GM18861 (cell line): ENCODE data around the gene PIGS.
A peak's percentile ranks its signal among the peaks of the same experiment; 100 is the strongest.
"Not testable (repeated sequence)": the region's sequence is repeated elsewhere in the genome, so short reads cannot be mapped to it uniquely, and the experiment has no call there.

Source experiments
- ATAC-seq: cut with Tn5 transposase; IDR thresholded peaks from one replicate; pipeline ENCODE4 v1.9.1; 2021; ENCODE audit not compliant: unreplicated experiment

PIGS gene

DNA sequence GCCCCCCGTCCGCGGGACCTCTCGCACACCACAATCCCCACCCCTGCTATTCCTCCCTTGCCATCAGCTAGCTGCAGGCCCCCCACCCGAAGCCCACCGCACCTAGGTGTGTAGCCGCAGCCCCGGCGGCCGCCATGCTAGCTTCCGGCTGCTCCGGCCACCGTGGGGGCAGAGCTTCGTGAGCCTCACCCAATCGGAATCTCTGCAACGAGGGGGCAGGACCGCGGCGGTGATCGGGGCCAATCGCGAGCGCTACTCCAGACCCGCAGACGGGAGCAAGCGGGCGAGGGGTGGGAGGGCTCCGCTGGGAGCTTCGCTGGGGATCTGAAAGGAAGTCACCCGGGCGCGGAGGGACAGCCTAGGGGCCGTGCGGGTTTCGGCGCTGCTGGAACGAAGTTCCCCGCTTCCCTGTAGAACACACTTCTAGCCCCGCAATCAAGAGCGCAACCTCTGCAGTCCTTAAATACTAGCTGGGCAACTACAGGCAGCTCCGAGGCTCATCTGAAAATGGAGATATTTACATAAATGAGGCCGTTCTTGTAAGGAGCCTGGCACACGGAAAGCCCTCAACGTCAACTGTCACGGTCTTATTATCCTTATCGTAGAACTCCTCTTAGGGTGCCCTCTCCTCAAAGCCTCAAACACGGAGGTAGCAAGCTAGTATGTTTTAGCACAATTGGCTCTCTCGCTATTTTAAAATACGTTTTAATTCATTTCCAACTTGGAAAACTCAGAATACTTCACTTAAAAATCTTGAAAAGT is at the start of gene PIGS:
PIGS (minus strand) TSS at position 164 of the 762 bp plus-strand sequence; CDS start at position 136, 28 bp downstream.
- peak; percentile 54 for ATAC-seq

DNA sequence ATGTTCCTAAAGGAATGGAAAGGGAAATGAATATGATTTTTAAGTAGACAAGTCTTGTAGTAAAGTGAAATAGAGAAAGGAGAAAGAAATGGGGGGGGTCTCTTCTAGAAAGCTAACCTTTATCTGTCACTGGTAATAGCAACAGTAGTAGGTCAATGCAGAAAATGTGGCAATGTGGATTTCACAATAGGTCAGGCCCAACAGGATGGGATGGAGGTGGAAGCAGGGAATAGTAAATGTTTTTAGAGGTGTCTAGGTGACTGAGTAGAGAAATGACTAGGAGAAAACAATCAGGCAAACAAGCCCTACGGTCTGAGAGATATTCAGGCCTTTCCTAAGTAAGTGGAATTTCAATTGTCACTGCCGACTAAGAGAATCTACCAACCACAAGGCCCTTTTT is 48.7 kb upstream of the PIGS start:
- no peak for ATAC-seq

DNA sequence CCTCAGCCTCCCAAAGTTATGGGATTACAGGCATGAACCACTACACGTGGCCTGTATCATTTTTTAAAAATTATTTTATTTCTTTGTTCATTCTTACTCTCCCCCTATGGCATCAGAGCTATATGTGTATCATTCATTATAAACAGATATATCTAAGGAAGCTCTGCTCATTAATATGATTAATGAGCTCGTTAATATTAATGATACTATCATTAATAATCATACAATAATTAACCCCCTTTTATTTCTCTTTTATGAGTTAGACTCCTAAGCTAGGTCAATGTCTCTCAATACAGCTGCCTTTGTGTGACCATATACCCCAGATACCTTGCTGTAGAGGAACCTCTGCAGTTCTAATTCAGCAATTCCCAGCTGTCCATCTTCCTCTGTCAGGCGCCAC is 47.1 kb upstream of the PIGS start:
- ATAC-seq, result no peak

DNA sequence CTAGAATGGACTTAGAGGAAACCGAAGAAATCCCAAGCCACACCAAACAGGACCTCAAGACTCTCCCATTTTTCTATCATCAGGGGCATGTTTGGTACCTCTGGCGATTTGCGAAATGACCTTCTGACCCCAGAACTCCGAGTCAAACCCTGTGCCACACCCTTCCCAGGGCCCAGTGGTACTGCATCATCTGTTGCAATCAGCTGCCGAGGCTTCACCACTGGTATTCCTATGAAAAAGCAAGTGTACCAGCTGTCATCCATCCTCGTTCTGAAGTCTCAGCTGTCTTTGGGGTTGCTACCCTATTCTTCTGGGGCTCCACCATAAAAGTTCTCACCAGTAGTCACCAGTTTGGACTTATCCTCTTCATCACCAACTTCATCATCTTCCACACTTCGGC is 45.0 kb upstream of the PIGS start:
- no peak for ATAC-seq

DNA sequence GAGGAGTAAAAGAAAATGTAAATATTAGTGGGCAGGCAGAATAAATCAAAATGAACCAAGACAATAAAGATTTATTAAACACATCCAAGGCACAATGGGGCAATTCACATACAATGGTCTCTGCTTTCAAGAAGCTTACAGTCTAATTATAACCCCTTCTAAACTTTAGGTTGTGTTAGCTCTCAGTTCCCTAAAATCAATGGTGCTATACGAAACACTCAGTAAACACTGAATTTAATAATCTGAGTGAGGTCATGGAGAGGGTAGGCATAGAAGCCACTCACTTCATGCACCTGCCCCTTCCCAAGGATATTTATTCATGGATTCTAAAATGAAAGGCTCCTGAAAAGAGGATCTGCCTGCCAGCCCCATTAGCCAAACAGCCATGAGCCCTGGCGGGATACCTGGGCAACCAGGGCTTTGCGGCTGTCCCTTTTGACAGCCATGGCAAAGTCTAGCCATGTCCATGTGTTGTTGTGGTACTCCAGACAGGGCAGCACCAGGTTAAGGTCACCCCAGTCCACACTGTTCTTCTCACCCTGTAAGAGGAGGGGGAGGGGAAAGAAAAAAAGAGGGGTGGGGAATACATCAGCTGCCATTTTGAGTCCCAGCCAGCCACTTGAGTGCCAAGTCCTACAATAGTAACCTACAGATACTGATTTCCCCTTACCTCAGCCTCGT is 44.1 kb upstream of the PIGS start:
- no peak for ATAC-seq

DNA sequence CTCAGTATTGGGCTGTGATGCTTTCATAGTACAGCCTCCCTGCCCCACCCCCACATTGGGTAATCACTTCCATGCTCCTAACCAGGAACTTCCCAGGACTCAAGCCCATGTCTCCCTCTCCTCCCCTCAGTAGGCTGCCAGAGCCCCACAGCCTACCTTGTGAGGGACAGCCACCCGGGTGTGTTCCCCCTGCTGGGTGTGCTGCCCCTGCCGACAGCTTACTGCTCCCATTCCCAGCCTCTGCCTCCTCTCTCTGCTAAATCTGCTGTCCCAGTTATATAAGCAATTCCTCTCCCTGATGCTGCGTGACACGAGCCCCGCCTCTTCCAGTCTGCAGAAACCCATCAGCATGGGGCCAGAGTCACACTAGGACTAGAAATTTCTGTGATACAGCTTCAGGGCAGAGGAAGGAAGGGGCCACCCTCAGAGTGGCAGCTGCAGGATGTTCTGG is 42.6 kb upstream of the PIGS start, which contains the start of gene RSKR:
RSKR (minus strand) TSS at position 255 of the 451 bp plus-strand sequence; CDS start at position 231, 24 bp downstream.
- ATAC-seq, result no peak

DNA sequence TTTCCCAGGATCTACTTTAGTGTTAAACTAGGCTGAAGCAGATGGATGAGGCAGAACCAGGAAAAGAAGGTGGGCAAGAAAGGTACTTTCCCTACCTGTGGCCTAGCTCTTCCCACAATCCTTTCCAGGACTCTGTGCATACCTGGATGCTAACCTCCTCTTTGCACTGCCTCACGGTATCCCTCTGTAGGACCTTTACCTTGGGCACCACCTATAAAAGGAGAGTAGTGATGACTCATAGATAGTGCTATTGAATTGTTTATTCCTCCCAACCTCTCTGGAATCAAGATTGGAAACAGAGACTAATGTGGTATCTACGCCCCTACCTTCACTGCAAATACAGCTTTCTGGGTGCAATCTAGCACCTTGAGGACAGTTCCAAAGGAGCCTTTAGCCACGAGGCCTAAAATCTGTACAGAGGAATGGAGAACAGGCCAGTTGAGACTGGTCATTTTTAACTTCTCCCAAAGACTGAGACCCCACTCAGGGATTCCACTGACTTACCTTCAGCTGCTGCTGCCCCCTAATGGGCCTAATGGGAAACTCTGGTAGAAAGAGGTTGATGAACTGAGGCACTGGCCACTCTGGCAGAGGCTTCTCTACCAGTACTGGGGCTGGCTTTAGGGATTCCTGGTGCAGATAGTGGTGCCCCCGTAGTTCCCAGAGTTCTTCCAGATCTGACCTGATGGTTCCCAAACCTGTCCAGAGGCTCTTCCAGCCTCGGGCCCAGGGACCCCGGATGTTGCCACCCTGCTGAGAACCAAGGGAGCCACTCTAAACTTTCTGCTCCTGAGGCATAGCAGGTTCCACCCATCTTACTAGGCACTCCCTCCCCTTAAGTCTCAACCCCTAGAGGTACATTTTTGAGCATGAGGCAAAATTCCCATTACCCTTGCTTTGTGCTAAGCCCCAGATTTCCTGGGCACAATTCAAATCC is 41.9 kb upstream of the PIGS start:
- no peak for ATAC-seq

DNA sequence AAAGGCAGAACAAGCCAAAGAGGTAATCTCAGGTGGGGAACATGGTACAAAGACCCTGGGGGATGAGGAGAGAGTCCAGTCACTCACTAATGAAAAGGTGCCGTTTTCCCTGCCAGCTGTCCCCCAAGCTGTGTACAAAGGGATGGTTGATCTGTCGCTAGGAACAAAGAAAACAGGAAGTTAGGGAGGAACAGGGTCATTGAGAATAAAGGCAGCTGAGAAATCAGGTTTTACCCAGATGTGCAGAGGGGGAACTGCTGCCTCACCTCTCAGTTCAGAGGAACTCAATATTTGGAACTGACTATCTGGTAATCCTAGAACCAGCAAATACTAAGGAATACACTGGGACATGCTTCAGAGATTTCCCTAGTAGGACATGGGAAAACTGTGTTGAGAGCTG is 41.2 kb upstream of the PIGS start:
- no peak for ATAC-seq

DNA sequence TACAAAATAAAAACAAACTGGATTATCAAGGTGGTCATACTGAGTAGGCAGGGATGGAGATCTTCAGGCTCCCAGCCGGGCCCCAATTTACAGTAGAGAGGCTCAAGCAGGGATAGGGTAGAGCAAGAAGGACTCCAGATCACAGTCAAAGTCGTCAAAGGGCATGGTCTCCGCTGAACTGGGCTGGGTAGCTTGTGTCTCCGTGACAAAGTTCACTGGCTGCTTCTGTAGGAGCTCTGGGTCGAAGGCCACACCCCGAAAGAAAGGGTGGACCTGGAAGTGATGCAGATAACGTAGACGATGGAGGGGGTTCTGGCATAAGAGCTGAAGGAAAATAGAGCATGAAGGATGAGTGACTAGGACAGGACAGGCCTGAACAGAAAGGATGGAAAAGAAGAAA is 39.1 kb upstream of the PIGS start:
- ATAC-seq, result no peak

DNA sequence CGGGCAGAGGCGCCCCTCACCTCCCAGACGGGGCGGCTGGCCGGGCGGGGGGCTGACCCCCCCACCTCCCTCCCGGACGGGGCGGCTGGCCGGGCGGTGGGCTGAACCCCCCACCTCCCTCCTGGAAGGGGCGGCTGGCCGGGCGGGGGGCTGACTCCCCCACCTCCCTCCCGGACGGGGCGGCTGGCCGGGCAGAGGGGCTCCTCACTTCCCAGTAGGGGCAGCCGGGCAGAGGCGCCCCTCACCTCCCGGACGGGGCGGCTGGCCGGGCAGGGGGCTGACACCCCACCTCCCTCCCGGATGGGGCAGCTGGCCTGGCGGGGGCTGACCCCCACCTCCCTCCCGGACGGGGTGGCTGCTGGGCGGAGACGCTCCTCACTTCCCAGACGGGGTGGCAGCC is 32.7 kb upstream of the PIGS start:
- not testable (repeated sequence) for ATAC-seq

DNA sequence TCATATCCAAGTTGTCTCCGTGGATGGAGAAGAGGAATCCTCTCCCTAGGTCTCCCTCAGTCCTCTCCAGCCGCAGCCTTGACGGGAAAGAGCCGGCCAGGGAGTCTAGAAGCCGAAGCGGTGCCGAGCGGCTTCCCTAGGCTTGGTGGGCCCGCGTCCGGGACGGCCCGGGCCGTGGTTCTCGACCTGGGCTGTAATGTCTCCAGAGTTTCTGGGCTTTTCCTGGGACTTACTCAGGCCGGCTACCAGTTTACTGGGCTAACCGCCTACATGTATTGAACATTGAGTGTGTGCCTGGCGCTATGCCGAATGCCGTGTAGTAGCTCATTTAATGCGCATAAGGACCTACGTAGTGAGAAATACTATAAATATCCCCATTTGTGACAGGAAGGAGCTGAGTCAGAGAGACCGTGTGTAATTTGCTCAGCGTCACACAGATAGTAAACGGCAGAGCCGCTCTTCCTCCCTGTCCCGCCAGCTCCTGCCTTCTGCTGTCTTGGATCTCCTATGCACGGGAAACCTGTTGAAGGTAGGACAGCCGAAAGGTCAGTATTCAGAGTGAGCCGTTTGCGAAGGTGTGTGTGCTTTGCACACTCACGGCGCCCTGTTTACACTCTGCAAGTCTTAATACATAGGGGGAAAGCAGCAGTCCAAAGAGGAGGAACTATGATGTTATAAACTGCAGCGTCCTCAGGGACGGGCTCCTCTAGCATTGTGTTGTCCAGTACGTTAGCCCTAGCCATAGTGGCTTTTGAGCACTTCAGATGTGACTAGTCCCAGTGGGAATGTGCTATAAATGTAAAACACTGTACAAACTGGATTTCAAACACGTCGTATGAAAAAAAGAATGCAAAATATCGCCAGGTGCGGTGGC is 28.2 kb upstream of the PIGS start:
- ATAC-seq, result peak; percentile 40

DNA sequence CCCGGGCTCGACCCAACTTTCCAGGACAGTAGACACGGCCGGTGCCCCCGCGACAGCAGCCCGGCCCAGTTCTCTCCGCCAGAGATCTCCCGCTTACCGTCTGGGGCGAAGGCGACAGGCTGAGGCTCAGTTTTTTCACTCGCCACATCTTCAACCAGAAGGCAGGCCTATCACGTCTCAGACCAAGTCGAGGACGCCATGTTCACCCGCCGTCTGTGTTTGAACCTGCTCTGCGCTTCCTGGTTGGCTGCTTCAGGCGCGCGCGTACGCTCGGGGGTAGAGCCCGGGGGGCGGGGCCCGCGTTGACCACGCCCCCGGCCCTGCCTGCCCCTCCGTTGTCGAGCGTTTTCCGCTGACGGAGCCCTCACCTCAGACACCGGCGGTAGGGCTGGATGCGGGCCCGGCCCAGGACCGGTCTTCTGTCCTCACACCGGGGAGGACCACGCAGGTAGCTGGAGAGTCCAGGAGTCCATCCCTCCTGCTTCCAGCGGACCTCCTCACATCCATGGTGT is 27.5 kb upstream of the PIGS start, which contains the start of gene SPAG5:
SPAG5 (minus strand) TSS at position 227 of the 512 bp plus-strand sequence; CDS start at position 148, 79 bp downstream.
- ATAC-seq, result peak; percentile 72

DNA sequence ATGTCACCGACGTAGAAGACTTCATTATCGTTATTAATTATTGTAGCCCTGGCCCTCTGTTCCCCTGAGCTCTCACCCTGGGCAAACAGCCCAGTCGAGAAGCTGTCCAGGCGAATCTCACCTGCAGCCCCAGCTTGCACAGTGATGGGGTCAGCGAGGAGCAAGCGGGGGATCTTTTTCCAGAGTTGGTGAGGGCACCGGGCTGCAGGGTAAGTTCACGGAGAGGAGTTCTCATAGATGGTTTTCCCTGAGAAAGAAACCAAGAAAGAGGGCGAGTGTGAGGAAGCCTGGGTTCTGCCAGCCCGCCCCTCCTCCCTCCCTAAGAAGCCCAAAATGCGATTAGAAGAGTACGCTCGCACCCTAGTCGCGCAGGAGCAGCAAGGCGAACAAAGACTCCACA is 27.1 kb upstream of the PIGS start:
- ATAC-seq, result no peak

DNA sequence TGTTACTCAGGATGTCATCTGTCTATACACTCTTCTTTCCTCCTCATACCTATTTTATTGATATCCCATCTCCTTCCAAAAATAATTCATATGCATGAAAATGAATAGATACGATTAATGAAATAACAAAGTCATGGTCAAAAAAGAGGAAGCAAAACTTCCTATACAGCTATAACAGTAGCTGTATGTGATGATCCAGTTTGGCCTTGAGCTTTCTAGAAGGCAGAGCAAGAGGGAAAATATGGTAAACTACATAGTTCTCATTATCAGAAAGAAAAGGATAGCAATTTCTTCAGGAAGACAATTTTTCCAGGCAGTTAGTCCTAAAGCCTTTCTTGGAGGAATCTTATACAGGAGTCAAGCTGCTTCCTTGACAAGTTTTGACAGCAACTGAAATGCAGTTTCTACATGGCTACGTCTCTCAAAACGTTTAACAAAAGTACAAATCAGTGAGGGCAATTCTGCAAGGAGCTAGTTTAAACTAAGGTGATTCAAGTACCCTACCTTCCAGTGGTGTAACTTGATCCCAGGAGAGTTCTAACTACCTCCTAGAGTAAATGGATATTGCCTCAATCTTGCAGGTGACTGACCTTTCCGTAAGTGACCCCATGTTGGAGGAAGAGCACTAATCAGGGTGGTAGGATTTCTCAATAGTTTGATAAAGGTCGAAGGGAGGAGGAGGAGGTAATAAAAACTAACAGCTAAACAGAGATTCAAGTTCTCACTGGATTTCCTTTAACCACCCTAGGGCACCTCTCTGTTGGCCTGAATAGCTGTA is 26.5 kb upstream of the PIGS start:
- ATAC-seq, result no peak

DNA sequence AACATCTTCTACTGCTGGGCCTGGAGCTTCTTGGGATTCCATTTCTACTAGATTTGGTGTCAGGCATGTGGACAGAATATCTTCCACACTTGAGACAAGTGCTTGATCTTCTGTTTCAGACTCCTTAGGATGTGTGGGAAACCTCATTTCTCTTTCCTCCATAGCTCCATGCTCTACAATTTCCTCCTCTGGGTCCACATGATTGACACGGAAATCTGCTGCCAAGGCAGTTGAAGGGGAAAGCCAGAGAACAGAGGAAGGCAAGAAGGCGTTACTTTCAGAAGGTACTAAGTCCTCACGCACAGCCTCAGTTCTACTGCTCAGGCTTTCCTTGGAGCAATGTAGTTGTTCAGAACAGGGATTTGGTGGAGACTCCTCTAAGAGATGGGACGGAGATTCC is 20.9 kb upstream of the PIGS start:
- no peak for ATAC-seq

DNA sequence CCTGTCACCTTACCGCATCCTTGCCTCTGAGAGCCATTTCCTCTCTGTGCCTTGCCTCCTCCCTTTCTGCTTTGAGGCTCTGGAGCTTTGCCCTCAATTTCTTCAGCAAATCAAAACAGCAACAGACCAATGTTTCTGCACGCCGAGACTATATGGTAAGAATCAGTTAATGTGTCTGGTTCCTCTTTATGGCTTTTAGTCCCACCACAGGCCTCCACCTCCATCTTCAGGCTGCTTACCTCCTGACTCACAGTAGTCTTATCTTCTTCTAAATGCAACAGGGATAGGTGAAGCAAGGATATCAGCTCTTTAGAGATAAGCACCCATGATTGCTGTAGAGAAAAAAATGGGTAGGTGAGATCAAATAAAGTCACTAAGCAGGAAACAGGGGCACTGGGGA is 14.5 kb upstream of the PIGS start:
- ATAC-seq, result no peak

DNA sequence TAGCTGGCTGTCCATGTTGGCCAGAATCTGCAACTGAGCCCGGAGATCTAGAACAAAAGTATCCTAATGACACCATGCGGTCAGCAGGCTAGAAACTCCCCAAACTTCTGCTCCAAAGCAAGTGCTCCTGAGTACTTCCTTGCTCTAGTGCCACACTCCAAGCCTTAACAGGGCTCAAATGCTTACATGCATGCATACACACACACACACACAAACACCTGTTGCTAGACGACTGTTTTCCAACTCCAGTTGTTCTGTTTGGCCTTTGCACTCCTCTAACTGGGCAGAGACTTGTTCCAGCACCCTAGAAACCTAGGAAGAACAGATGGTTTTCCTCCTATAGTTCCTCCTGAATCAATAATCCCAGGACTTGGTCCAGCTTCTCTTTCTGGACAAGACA is 13.1 kb upstream of the PIGS start:
- ATAC-seq, result no peak

DNA sequence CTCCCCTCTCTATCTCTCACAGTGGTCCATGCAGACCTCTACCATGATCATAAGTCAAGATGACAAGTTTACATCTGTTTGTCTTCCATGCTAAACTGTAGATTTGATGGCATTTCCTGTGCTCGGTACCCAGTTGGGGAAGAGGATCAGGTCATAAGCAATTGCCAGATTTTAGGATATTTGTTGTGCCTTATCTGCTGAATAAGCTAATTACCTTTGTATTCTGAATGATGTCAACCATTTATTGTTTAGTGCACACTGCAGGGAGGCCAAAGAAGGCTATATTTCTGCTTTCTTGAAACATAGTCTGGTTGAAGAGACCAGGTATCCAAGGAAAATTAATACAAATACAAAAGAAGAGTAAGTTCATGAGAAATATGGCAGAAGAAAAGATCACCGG is 11.2 kb upstream of the PIGS start:
- no peak for ATAC-seq

DNA sequence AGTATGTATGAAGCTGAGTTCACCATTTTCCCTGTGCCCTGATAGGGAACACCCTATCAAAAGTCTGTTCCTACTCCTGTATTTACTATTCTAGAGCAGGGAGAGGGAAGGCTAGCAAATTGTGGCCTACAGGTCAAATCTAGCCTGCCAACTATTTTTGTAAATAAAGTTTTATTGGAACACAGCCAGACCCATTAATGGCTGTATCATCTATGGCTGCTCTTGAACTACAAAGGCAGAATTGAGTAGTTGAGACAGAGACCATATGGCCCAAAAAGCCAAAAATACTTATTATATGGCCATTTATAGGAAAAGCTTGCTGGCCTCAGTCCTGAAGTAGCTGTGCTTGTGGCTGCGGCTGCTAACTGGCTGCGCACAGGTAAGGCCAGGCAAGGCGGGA is 9.6 kb upstream of the PIGS start:
- ATAC-seq, result no peak
